ENCODE measurements around the gene AP3B1. TPM values are rescaled to one million over a fixed set of nuclear protein-coding genes. Genes with fewer than 3 reads are reported as not detected.

AP3B1 gene
- polyA plus RNA-seq, 3 donors, result 14.6 to 19.3 (median 17.1) TPM

- no peak overlapping the region for H3K27ac ChIP-seq (ENCODE audit: low read depth, low read length)
- 83 to 94% (median 87%) methylated on average over 6 of the region's 6 CpGs for WGBS, 3 donors
Measured at GRCh38 chr5:78000191-78000590, 294.3 kb downstream of the AP3B1 start.

- 95 to 98% (median 96%) methylated on average over 7 of the region's 7 CpGs for WGBS, 3 donors
- H3K27ac ChIP-seq (ENCODE audit: low read depth, low read length), result no peak overlapping the region
Measured at GRCh38 chr5:77999399-77999798, 295.1 kb downstream of the AP3B1 start.

- WGBS, 3 donors, result 93 to 97% (median 96%) methylated on average over 3 of the region's 3 CpGs
- no peak overlapping the region for H3K27ac ChIP-seq (ENCODE audit: low read depth, low read length)
Measured at GRCh38 chr5:77996943-77997342, 297.6 kb downstream of the AP3B1 start.

GRCh38 chr5:77995793-77996409 lies 298.6 kb downstream of the AP3B1 start:
- no peak overlapping the region for H3K27ac ChIP-seq (ENCODE audit: low read depth, low read length)
- WGBS, 3 donors, result 91 to 95% (median 92%) methylated on average over 12 of the region's 12 CpGs

- no peak overlapping the region for H3K27ac ChIP-seq (ENCODE audit: low read depth, low read length)
- 67 to 70% (median 69%) methylated on average over 3 of the region's 3 CpGs for WGBS, 3 donors
Measured at GRCh38 chr5:77994943-77995342, 299.6 kb downstream of the AP3B1 start.

GRCh38 chr5:77993855-77994318 lies 300.6 kb downstream of the AP3B1 start:
- no peak overlapping the region for H3K27ac ChIP-seq (ENCODE audit: low read depth, low read length)
- WGBS, 3 donors, result 89 to 93% (median 92%) methylated on average over 10 of the region's 10 CpGs

GRCh38 chr5:77993141-77993854 lies 301.2 kb downstream of the AP3B1 start:
- WGBS, 3 donors, result 88 to 94% (median 93%) methylated on average over 17 of the region's 17 CpGs
- H3K27ac ChIP-seq (ENCODE audit: low read depth, low read length), result no peak overlapping the region

GRCh38 chr5:77991084-77991483 lies 303.4 kb downstream of the AP3B1 start:
- no peak overlapping the region for H3K27ac ChIP-seq (ENCODE audit: low read depth, low read length)
- 74 to 82% (median 80%) methylated on average over 5 of the region's 5 CpGs for WGBS, 3 donors

- 84 to 93% (median 88%) methylated on average over 3 of the region's 3 CpGs for WGBS, 3 donors
- no peak overlapping the region for H3K27ac ChIP-seq (ENCODE audit: low read depth, low read length)
Measured at GRCh38 chr5:77990020-77990419, 304.5 kb downstream of the AP3B1 start.

- H3K27ac ChIP-seq (ENCODE audit: low read depth, low read length), result no peak overlapping the region
- WGBS, 3 donors, result 88 to 91% (median 90%) methylated on average over 19 of the region's 19 CpGs
Measured at GRCh38 chr5:77987988-77988387, 306.5 kb downstream of the AP3B1 start.

GRCh38 chr5:77987331-77987730 lies 307.2 kb downstream of the AP3B1 start:
- H3K27ac ChIP-seq (ENCODE audit: low read depth, low read length), result no peak overlapping the region
- 65 to 68% (median 66%) methylated on average over 5 of the region's 5 CpGs for WGBS, 3 donors

GRCh38 chr5:77986261-77986660 lies 308.2 kb downstream of the AP3B1 start:
- H3K27ac ChIP-seq (ENCODE audit: low read depth, low read length), result no peak overlapping the region
- WGBS, 3 donors, result 78 to 89% (median 85%) methylated on average over 6 of the region's 6 CpGs

- H3K27ac ChIP-seq (ENCODE audit: low read depth, low read length), result no peak overlapping the region
- 40 to 59% (median 48%) methylated on average over 3 of the region's 3 CpGs for WGBS, 3 donors
Measured at GRCh38 chr5:77985247-77985646, 309.3 kb downstream of the AP3B1 start.

GRCh38 chr5:77984587-77984986 lies 309.9 kb downstream of the AP3B1 start:
- H3K27ac ChIP-seq (ENCODE audit: low read depth, low read length), result no peak overlapping the region
- WGBS, 3 donors, result 30 to 44% (median 37%) methylated on average over 11 of the region's 11 CpGs

- 74 to 81% (median 76%) methylated on average over 5 of the region's 5 CpGs for WGBS, 3 donors
- H3K27ac ChIP-seq (ENCODE audit: low read depth, low read length), result no peak overlapping the region
Measured at GRCh38 chr5:77983482-77984199, 310.9 kb downstream of the AP3B1 start.

GRCh38 chr5:77981820-77982219 lies 312.7 kb downstream of the AP3B1 start:
- no peak overlapping the region for H3K27ac ChIP-seq (ENCODE audit: low read depth, low read length)
- WGBS, 3 donors, result 69 to 80% (median 79%) methylated on average over 3 of the region's 3 CpGs

GRCh38 chr5:77974576-77974975 lies 319.9 kb downstream of the AP3B1 start:
- no peak overlapping the region for H3K27ac ChIP-seq (ENCODE audit: low read depth, low read length)

- H3K27ac ChIP-seq (ENCODE audit: low read depth, low read length), result no peak overlapping the region
- 3 to 9% (median 5%) methylated on average over 19 of the region's 19 CpGs for WGBS, 3 donors
Measured at GRCh38 chr5:77973253-77973609, 321.3 kb downstream of the AP3B1 start.

GRCh38 chr5:77972469-77973252 lies 321.8 kb downstream of the AP3B1 start:
- H3K27ac ChIP-seq (ENCODE audit: low read depth, low read length), result no peak overlapping the region
- WGBS, 3 donors, result 1 to 2% (median 2%) methylated on average over 54 to 57 of the region's 57 CpGs

Data from adipose tissue (tissue), 3 donors.